Parathyroid adenoma (tissue), 2 donors: ENCODE measurements around the gene TLK2.

Source experiments
- H2AFZ ChIP-seq: fragments of 300-600 bp; sonication (generic); one replicate; pipeline ENCODE4 v1.7.0; 2017; ENCODE audit warnings: antibody characterized with exemption, mild to moderate bottlenecking
- H3K27ac ChIP-seq: fragments of 300-600 bp; sonication (generic); one replicate; pipeline ENCODE4 v1.7.0; 2017
- H3K27me3 ChIP-seq: fragments of 300-600 bp; sonication (generic); one replicate; pipeline ENCODE4 v1.7.0; 2017; ENCODE audit warnings: low read length; ENCODE audit not compliant: control insufficient read depth, insufficient read depth
- H3K36me3 ChIP-seq: fragments of 300-600 bp; sonication (generic); one replicate; pipeline ENCODE4 v1.7.0; 2017; ENCODE audit warnings: low read length; ENCODE audit not compliant: control insufficient read depth, insufficient read depth
- H3K4me1 ChIP-seq: fragments of 300-600 bp; sonication (generic); one replicate; pipeline ENCODE4 v1.7.0; 2017; ENCODE audit warnings: control low read depth
- H3K4me2 ChIP-seq: fragments of 300-600 bp; sonication (generic); one replicate; pipeline ENCODE4 v1.7.0; 2017; ENCODE audit warnings: low read length
- H3K4me3 ChIP-seq: fragments of 300-600 bp; sonication (generic); one replicate; pipeline ENCODE4 v1.7.0; 2017; ENCODE audit warnings: low read depth, low read length
- H3K79me2 ChIP-seq: fragments of 300-600 bp; sonication (generic); one replicate; pipeline ENCODE4 v1.7.0; 2017; ENCODE audit warnings: control low read depth
- H3K9ac ChIP-seq: fragments of 300-600 bp; sonication (generic); one replicate; pipeline ENCODE4 v1.7.0; 2017; ENCODE audit warnings: mild to moderate bottlenecking
- H3K9me3 ChIP-seq: fragments of 300-600 bp; sonication (generic); one replicate; pipeline ENCODE4 v1.7.0; 2017; ENCODE audit warnings: low read length; ENCODE audit not compliant: control insufficient read depth
- CTCF ChIP-seq: fragments of 300-600 bp; sonication (generic); IDR thresholded peaks from one replicate; pipeline ENCODE4 v1.7.0; 2017; ENCODE audit warnings: antibody characterized with exemption, mild to moderate bottlenecking
- donor health status: primary hyperparathyroidism.

TLK2 gene

GRCh38 chr17:62565817-62566216, 87.2 kb downstream of the TLK2 start:
- no peak overlapping the region for H2AFZ ChIP-seq
- H3K4me2 ChIP-seq = no peak overlapping the region
- H3K36me3 ChIP-seq = no peaks in the 10 kb centered on the region
- no peak overlapping the region for H3K27ac ChIP-seq
- H3K79me2 ChIP-seq = peaks cover 12% of the 10 kb centered on the region
- H3K4me3 ChIP-seq = no peak overlapping the region
- TF ChIP-seq CTCF = no peak
- H3K9me3 ChIP-seq = no peaks in the 10 kb centered on the region
- H3K4me1 ChIP-seq = no peaks in the 10 kb centered on the region
- no peaks in the 10 kb centered on the region for H3K27me3 ChIP-seq
- H3K9ac ChIP-seq = no peak overlapping the region

- H2AFZ ChIP-seq = no peak overlapping the region
- no peaks in the 10 kb centered on the region for H3K4me1 ChIP-seq
- no peaks in the 10 kb centered on the region for H3K36me3 ChIP-seq
- no peaks in the 10 kb centered on the region for H3K9me3 ChIP-seq
- H3K27me3 ChIP-seq = no peaks in the 10 kb centered on the region
- peaks cover 5% of the 10 kb centered on the region for H3K79me2 ChIP-seq
- H3K27ac ChIP-seq = no peak overlapping the region
- H3K9ac ChIP-seq = no peak overlapping the region
- H3K4me3 ChIP-seq = no peak overlapping the region
- no peak for TF ChIP-seq CTCF
- H3K4me2 ChIP-seq = no peak overlapping the region
Observed at GRCh38 chr17:62566996-62567578, 88.5 kb downstream of the TLK2 start.

- Histone ChIP-seq H3K79me2 (peaks cover 6% of the 10 kb centered on the region), H3K9ac (no peak overlapping the region), H3K27ac (peak overlapping the region; percentile 53), H3K4me2 (peak overlapping the region; percentile 15), H3K4me1 (peaks cover 5% of the 10 kb centered on the region), H3K27me3 (no peaks in the 10 kb centered on the region), H3K36me3 (no peaks in the 10 kb centered on the region), H2AFZ (no peak overlapping the region), H3K4me3 (no peak overlapping the region), H3K9me3 (no peaks in the 10 kb centered on the region)
- TF ChIP-seq CTCF = no peak
Observed at GRCh38 chr17:62572488-62572887, 93.9 kb downstream of the TLK2 start.

GRCh38 chr17:62572888-62573401, 94.3 kb downstream of the TLK2 start:
- Histone ChIP-seq H2AFZ (no peak overlapping the region), H3K27ac (peak overlapping the region; percentile 53), H3K9me3 (no peaks in the 10 kb centered on the region), H3K36me3 (no peaks in the 10 kb centered on the region), H3K27me3 (no peaks in the 10 kb centered on the region), H3K79me2 (peaks cover 6% of the 10 kb centered on the region), H3K4me2 (peak overlapping the region; percentile 15), H3K4me1 (peaks cover 5% of the 10 kb centered on the region), H3K4me3 (no peak overlapping the region), H3K9ac (no peak overlapping the region)
- TF ChIP-seq CTCF = no peak
